Fibroblast of skin of right biceps (primary cell): ENCODE measurements around the gene ARHGAP27.
"Not testable (repeated sequence)": the region's sequence is repeated elsewhere in the genome, so short reads cannot be mapped to it uniquely, and the experiment has no call there.

Experiments used
- DNase-seq: peaks from one replicate; pipeline ENCODE4 v3.0.0-alpha.2; 2013

ARHGAP27 gene

GRCh38 chr17:45446872-45447625 is 14.4 kb upstream of the ARHGAP27 start:
- not testable (repeated sequence) for DNase-seq

- DNase-seq, result peak; percentile 56
Observed at GRCh38 chr17:45445901-45446743, 13.5 kb upstream of the ARHGAP27 start.

GRCh38 chr17:45444856-45445820 is 12.5 kb upstream of the ARHGAP27 start:
- not testable (repeated sequence) for DNase-seq

GRCh38 chr17:45444301-45444700 is 11.6 kb upstream of the ARHGAP27 start:
- not testable (repeated sequence) for DNase-seq

DNA sequence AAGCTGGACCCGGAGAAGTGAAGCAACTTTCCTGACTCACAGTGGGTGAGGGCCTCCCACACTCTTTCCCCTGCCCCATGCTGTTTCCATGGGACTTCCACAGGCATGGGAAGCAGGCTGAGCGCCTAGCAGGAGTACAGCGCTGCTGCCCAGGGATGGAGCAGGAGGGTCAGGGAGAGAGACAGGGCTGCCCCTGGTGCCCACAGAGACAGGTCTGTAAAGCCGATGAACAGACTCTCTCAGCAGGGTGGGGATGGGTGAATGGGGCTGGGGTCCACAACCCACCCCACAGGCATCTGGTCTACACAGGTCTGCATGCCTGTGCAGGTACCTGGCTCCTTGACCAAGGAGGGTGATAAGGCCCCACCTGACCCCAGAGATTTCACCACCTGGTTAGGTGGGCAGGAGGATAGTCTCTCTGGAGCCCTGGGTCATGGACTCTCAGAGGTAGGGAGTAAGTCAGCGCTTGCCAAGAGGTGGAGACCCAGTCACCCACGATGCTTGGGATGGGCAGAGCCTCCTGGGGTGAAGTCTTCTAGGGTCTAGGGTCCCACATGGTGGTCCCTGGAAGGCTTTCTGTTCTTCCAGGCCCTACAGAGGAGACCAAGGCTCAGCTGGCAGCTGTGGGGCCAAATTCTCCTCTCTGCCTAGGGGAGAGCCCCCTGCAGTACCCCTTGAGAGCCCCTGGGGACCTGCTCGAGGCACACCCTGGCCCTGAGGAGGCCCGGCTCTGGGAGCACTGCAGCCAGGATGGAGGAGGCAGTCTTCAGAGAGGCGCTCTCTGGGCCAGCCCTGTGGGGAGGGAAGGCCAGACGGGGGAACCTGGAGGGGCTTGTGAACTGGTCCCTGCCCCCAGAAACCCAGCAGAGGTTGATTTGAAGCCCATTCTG is 10.9 kb upstream of the ARHGAP27 start:
- not testable (repeated sequence) for DNase-seq

GRCh38 chr17:45441526-45442310 is 9.0 kb upstream of the ARHGAP27 start:
- DNase-seq, result no peak

DNA sequence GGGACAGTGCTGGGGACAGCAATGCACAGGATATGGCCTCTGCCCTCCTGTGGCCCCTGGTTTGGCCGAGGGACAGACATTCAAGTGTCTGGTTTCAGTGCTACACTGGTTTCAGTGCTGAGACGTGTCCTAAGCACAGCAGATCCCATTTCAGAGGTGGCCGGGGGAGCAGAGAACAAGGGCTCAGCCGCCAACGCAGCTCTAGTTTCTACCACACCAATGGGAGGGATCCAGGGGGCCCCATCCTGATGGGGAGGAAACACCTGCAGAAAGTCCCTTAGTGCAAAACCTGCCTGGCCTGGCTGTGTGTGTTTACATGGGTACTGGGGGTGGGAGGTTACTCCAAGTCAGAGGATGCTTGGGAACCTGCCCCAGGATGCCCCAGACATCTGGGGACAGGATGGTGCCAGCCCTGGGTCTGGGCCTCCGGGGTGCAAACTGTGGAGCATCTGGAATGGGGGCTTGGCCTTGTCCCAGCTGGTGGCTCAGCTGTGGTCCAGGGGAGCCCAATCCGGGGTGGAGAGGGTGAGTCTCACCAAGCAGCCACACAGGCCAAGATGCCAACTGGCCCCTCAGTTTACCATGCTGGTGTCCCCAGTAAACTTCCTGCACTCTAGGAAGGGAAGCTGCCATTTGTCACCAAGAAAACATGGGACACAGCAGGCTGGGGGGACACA is 8.3 kb upstream of the ARHGAP27 start:
- not testable (repeated sequence) for DNase-seq

DNA sequence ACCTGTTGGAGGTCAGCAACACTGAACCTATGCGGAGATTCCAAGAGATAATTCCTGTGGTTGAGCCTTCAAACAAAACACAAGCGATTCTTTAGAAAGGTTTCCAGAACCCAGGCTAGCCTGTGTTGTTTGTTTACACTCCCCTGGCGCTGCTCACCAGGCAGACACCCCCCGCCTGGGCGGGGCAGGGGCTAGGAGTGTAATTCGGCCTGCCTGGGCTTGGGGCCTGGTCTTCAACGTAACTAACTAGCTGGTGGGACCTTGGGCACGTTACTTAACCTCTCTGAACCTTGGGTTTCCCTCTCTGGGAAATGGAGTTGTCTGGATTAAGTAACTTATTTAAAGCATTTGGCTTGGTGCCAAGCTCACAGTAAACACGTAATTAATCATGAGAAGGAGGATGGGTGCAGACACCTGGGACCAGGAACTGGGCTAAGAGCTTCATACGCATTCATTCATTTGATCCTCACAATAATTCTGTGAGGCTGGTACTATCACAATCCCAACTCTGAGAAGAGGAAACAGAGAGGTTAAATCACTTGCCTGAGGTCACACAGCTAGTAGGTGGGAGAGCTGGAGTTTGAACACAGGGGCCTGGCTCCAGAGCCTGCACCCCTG is 7.6 kb upstream of the ARHGAP27 start:
- peak; percentile 30 for DNase-seq

DNA sequence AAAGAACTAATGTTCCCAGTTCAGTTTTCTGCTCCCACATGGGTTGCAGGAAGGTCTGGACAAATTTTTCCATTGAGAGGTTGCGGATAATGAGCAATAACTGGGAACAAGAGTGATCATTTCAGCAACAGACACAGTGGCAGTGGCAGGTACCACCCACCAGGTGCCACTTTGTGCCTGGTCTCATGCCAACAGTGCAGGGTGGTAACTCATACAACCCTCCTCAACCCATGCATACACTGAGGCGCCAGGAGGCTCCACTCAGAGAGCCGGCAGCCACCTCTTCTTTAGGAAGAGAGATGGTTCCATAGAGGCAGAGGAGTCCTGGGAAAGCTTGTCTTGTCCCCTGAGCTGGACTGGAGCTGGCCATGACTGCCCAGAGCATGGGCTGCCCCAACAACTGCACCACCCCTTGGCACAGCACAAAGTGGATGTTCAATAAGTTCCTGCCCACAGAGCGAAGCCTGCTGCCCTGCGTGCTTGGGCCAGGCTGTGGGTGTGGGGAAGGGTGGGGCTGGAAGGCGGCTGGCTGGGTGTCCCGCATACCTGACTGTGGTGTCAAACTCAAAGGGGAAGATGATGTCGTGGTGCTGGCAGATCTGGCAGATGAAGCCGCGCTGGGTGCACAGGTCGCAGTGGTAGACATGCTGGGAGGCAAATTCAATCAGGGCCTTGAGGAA is 6.4 kb upstream of the ARHGAP27 start:
- no peak for DNase-seq

DNA sequence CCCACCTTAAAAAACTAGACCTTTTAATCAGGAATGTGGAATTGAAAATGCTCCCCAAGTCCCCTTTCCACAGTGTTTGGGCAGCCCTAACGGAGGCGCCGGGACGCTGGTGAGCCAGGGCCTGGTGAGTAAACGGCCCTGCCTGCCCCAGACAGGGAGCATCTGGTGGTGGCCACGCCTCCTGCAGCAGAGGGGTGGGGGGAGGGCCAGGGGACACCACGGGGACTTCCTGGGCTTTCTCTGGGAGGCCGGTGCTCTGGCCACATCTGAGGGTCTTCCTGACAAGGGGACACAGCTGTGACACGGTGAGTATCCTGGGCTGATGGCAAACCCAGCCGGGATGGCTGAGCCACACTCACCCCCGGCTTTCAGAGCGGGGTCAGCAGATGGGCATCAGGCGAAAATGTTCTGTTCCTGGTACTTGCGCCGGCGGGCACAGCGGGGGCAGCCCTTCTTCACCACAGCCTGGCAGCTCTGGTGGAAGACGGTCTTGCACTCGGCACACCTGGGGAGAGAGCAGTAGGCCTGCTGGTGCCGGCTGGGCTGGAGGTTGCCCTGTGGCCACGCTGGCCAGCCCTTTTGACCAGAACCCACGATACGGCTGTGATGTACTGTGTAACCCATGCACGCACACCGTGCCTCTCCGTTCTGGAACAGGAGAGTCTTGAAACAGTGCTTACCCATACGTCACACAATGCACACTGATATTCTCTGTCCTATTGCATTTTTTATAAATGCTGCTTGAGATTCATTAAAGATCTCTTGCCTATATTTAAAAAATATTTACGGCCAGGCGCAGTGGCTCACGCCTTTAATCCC is 5.0 kb upstream of the ARHGAP27 start:
- DNase-seq, result no peak

- no peak for DNase-seq
Observed at GRCh38 chr17:45436625-45437464, 4.2 kb upstream of the ARHGAP27 start.

DNA sequence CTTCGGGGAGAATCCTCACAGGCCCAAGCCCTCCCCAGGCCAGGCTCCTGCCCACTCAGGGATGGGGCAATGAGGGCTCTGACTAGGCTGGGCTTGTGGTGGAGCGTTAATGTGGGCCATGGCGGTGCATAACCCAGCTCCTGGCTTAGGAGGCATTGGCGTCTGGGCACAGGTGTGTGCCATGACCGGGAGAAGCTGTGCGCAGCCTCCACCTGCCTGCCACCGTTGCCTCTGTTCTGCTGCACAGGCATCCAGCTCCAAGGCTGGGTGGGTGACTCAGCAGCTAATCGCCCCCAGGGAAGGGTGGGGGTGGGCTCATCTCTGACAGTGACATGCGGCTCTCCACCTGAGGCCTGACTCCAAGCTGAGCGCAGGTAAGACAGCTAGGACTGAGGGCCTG is 3.5 kb upstream of the ARHGAP27 start:
- DNase-seq, result no peak

DNA sequence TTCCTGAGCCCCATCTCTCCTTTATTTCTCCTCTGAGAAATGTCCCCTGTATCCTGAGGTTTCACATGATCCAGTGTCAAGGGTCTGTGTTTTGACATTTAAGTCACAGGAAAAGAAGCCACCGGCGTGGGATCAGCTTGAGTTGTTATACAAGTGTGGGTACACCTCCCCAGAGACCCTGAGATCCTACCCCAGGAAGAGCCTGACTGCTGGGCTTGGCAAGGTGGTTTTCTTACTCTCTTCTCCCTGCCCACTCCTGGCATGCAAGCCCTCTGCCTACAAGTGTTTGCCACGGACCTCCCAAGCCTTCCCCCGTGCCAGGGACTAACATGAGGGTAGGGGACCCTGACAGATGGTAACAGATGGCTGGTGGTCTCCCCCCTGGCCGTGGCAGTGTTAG is 2.8 kb upstream of the ARHGAP27 start:
- DNase-seq, result no peak

DNA sequence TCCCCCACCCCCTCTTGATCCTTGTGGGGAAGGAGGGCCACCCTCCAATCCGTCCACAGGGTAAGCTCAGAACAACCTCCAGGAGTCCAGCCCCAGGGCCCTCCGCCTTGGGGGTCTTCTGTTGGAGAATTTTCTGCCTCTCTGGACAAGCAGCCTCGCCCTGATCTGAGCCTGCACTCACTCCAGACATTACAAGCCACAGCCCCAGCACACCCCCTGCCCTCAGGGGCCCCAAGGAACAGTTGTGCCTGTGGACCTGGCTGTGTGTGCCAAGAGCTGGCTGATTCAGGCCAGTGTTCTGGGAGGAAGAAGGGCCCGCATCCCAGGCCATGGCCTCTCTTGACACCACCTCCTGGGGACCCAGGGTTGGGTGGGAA is 477 bp upstream of the ARHGAP27 start:
- DNase-seq, result no peak

- peak; percentile 36 for DNase-seq
Observed at GRCh38 chr17:45431531-45432404, 902 bp downstream of the ARHGAP27 start.

- no peak for DNase-seq
Observed at GRCh38 chr17:45430738-45431530, 1.7 kb downstream of the ARHGAP27 start.
